Kidney (tissue), 22 donors: ENCODE measurements around the gene DIAPH3. TPM values are rescaled to one million over a fixed set of nuclear protein-coding genes. Genes with fewer than 3 reads are reported as not detected.

Source experiments
- DNase-seq, 5 donors: peaks; one replicate each; pipeline ENCODE4 v3.0.0-alpha.2; 2013 to 2020
- FAIRE-seq: peaks from 2 replicates; lab custom pipeline; 2012; peaks lifted over from hg19 to GRCh38; lab: Jason Lieb, UNC
- H3K27ac ChIP-seq, 2 donors: one replicate each; pipeline ENCODE4 v1.7.0; 2013; ENCODE audit warnings: low read depth in 2 of 2, low read length in 2 of 2, inconsistent platforms in 1 of 2
- H3K27me3 ChIP-seq: one replicate; pipeline ENCODE4 v1.7.1; 2013; ENCODE audit warnings: low read length, inconsistent platforms; ENCODE audit not compliant: control insufficient read depth, insufficient read depth
- H3K36me3 ChIP-seq, 3 donors: one replicate each; pipeline versions ENCODE4 v1.7.0 to v1.7.1; 2013; ENCODE audit warnings: low read length in 3 of 3, control low read depth in 1 of 3, inconsistent platforms in 1 of 3; ENCODE audit not compliant: insufficient read depth in 3 of 3, control insufficient read depth in 2 of 3
- H3K4me1 ChIP-seq, 3 donors: one replicate each; pipeline versions ENCODE4 v1.7.0 to v1.7.1; 2013; ENCODE audit warnings: low read length in 3 of 3, inconsistent platforms in 1 of 3, low read depth in 1 of 3; ENCODE audit not compliant: control insufficient read depth in 2 of 3, insufficient read depth in 2 of 3
- H3K4me3 ChIP-seq, 3 donors: one replicate each; pipeline versions ENCODE4 v1.7.0 to v1.8.1; 2013; ENCODE audit warnings: low read length in 3 of 3, control low read depth in 1 of 3, inconsistent platforms in 1 of 3
- H3K9ac ChIP-seq, 3 donors: one replicate each; pipeline versions ENCODE4 v1.7.0 to v1.7.1; 2013; ENCODE audit warnings: low read length in 3 of 3, control low read depth in 1 of 3, inconsistent platforms in 1 of 3
- H3K9me3 ChIP-seq, 3 donors: one replicate each; pipeline versions ENCODE4 v1.7.0 to v1.7.1; 2013; ENCODE audit warnings: low read length in 3 of 3, control low read depth in 1 of 3, inconsistent platforms in 1 of 3; ENCODE audit not compliant: control insufficient read depth in 2 of 3, insufficient read depth in 1 of 3
- intact Hi-C: fragments of 100-400 bp; cut with DNase I; formaldehyde crosslinking; loops from one replicate; pipeline ENCODE4 v1.11.1; 2022
- long read RNA-seq, 10 donors: library from polyadenylated mRNA in 1 of 10; unstranded in 1 of 10; transcript quantifications; one replicate each; pipeline ENCODE4 v2.0.0 and lab custom pipeline, GENCODE V29; 2021 to 2026
- polyA plus RNA-seq: library from polyadenylated mRNA; stranded (reverse); fragments of 350-450 nt; fragmentation: Illumina TruSeq; extraction: RNeasy Lipid Tissue Mini Kit (QIAGEN cat#74804); gene quantifications from one replicate; pipeline ENCODE4 v1.2.3, GENCODE V29; 2014; ENCODE audit warnings: low read depth, low replicate concordance; ENCODE audit not compliant: insufficient read depth
- total RNA-seq: library from RNA; stranded (reverse); fragmentation: NEBNext Ultra II Directional; extraction: Animal tissue kit (Norgen Biotek cat#: 25700); gene quantifications from one replicate; pipeline ENCODE4 v1.2.1, GENCODE V29; 2021
- TF ChIP-seq, protein P1 (sequence below): IDR thresholded peaks from 3 replicates; pipeline ENCODE4 v1.5.1; 2012; ENCODE audit warnings: mild to moderate bottlenecking, moderate library complexity, borderline replicate concordance; ENCODE audit not compliant: insufficient read depth; ENCODE audit errors: extremely low read depth
- donor health status: control.
- donor health status: control.
- donor health status: control.
- donor health status: control.
- donor health status: control.
- donor health status: DM: yes; HTN: yes; CAD: no.
- donor health status: Normal renal cell carcinoma (clear cell type).

The DIAPH3 gene, protein sequence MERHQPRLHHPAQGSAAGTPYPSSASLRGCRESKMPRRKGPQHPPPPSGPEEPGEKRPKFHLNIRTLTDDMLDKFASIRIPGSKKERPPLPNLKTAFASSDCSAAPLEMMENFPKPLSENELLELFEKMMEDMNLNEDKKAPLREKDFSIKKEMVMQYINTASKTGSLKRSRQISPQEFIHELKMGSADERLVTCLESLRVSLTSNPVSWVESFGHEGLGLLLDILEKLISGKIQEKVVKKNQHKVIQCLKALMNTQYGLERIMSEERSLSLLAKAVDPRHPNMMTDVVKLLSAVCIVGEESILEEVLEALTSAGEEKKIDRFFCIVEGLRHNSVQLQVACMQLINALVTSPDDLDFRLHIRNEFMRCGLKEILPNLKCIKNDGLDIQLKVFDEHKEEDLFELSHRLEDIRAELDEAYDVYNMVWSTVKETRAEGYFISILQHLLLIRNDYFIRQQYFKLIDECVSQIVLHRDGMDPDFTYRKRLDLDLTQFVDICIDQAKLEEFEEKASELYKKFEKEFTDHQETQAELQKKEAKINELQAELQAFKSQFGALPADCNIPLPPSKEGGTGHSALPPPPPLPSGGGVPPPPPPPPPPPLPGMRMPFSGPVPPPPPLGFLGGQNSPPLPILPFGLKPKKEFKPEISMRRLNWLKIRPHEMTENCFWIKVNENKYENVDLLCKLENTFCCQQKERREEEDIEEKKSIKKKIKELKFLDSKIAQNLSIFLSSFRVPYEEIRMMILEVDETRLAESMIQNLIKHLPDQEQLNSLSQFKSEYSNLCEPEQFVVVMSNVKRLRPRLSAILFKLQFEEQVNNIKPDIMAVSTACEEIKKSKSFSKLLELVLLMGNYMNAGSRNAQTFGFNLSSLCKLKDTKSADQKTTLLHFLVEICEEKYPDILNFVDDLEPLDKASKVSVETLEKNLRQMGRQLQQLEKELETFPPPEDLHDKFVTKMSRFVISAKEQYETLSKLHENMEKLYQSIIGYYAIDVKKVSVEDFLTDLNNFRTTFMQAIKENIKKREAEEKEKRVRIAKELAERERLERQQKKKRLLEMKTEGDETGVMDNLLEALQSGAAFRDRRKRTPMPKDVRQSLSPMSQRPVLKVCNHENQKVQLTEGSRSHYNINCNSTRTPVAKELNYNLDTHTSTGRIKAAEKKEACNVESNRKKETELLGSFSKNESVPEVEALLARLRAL
- 2.0 TPM for total RNA-seq
- polyA plus RNA-seq = 2.7 TPM
- long read RNA-seq, donor 1 = 0 reads
- long read RNA-seq, donor 2 = 0 reads
- long read RNA-seq, donor 3, partial matches to known transcripts = 0 of 1 reads
- long read RNA-seq, donor 3, other reads (novel, unspliced or antisense) = 0 of 1 reads
- long read RNA-seq, donor 4 = 0 reads
- long read RNA-seq, donor 5 = 0 reads
- long read RNA-seq, donor 6 = 0 reads
- long read RNA-seq, donor 7 = 0 reads
- long read RNA-seq, donor 8 = 0 reads
- long read RNA-seq, donor 9 = 0 reads
- long read RNA-seq, donor 10 = 0 reads

- peak; percentile 97 to 98 (median 98) for DNase-seq
- H3K27me3 ChIP-seq = no peaks in the 10 kb centered on the region
- TF ChIP-seq, protein P1, sequence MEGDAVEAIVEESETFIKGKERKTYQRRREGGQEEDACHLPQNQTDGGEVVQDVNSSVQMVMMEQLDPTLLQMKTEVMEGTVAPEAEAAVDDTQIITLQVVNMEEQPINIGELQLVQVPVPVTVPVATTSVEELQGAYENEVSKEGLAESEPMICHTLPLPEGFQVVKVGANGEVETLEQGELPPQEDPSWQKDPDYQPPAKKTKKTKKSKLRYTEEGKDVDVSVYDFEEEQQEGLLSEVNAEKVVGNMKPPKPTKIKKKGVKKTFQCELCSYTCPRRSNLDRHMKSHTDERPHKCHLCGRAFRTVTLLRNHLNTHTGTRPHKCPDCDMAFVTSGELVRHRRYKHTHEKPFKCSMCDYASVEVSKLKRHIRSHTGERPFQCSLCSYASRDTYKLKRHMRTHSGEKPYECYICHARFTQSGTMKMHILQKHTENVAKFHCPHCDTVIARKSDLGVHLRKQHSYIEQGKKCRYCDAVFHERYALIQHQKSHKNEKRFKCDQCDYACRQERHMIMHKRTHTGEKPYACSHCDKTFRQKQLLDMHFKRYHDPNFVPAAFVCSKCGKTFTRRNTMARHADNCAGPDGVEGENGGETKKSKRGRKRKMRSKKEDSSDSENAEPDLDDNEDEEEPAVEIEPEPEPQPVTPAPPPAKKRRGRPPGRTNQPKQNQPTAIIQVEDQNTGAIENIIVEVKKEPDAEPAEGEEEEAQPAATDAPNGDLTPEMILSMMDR = peak; percentile 1
- intact Hi-C loops = no loop called here
- peak; percentile 87 for FAIRE-seq
- H3K36me3 ChIP-seq = no peaks in the 10 kb centered on the region
- peak within 1 kb of the TSS; percentile 91 to 97 (median 96) for H3K4me3 ChIP-seq
- peaks cover 0 to 6% (median 2%) of the 10 kb centered on the region in 3 donors for H3K4me1 ChIP-seq
- no peaks in the 10 kb centered on the region for H3K9me3 ChIP-seq
- peak within 1 kb of the TSS; percentile 97 to 98 for H3K27ac ChIP-seq
- peak within 1 kb of the TSS; percentile 81 to 96 (median 87) for H3K9ac ChIP-seq
Measured at GRCh38 chr13:60163478-60164233, at the start of gene DIAPH3. TSS of gene DIAPH3 (minus strand) at chr13:60163928. CDS start at chr13:60163766, 162 bp downstream.

- Histone ChIP-seq H3K36me3 (no peaks in the 10 kb centered on the region), H3K9ac (no peak overlapping the region), H3K27me3 (no peaks in the 10 kb centered on the region), H3K27ac (no peak overlapping the region), H3K4me1 (no peaks in the 10 kb centered on the region), H3K4me3 (no peak overlapping the region), H3K9me3 (no peaks in the 10 kb centered on the region)
- FAIRE-seq (no peak), DNase-seq (no peak)
- TF ChIP-seq, protein P1 = no peak
- intact Hi-C loops = no loop called here
Measured at GRCh38 chr13:60213236-60213744, 49.6 kb upstream of the DIAPH3 start.

DNA sequence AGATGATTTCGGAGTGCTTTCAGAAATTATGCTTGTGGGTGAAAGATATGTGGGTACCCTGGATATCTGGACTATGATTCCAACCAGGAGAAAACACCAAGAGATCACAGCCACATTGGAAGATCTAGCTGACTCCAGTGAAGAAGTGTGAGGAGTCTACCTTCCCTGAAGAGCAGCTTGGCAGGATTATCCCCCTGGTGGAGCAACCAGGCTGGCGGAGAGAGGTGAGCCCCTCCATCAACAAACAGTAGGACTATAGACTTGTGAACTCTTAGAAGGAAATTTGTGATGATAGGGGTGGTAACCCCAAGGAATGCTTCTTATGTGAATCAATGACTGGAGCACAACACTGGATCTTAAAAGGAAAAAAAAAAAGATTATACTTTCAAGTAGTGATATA lies 47.8 kb upstream of the DIAPH3 start:
- H3K4me3 ChIP-seq = no peak overlapping the region
- no peak for FAIRE-seq
- TF ChIP-seq, protein P1 = no peak
- no peaks in the 10 kb centered on the region for H3K36me3 ChIP-seq
- H3K4me1 ChIP-seq = no peaks in the 10 kb centered on the region
- H3K27ac ChIP-seq = no peak overlapping the region
- H3K9ac ChIP-seq = no peak overlapping the region
- H3K9me3 ChIP-seq = no peaks in the 10 kb centered on the region
- DNase-seq = no peak
- H3K27me3 ChIP-seq = no peaks in the 10 kb centered on the region
- intact Hi-C loops = no loop called here
